H1 (cell line): ENCODE data around the gene SOCS6. TPM values are rescaled to one million over a fixed set of nuclear protein-coding genes. Genes with fewer than 3 reads are reported as not detected.

Experiments
- CTCF ChIA-PET: fragments of 300-600 bp; sonication (Branson Sonifier 250); formaldehyde crosslinking; loops from one replicate; lab custom pipeline; 2021; ENCODE audit not compliant: partially characterized antibody; lab: Charles Lee
- POLR2A ChIA-PET: fragments of 300-600 bp; sonication (Branson Sonifier 250); formaldehyde crosslinking; loops from one replicate; lab custom pipeline; 2021; ENCODE audit warnings: inconsistent platforms; ENCODE audit not compliant: partially characterized antibody; lab: Charles Lee
- DNase-seq, 2 experiments: peaks; one replicate each; pipeline versions ENCODE4 v3.0.0 to v3.0.0-alpha.2; 2010 to 2022; ENCODE audit warnings: low spot score in 2 of 2, low read depth in 1 of 2, mixed read lengths in 1 of 2
- FAIRE-seq: peaks from 2 replicates; lab custom pipeline; 2011; peaks lifted over from hg19 to GRCh38; lab: Jason Lieb, UNC
- H2AFZ ChIP-seq: 2 replicates; pipeline ENCODE4 v1.8.1; 2012; ENCODE audit warnings: low read length, inconsistent platforms
- H2AK5ac ChIP-seq: 2 replicates; pipeline ENCODE4 v1.6.1; 2013; ENCODE audit warnings: low read depth, low read length
- H2BK120ac ChIP-seq: replicated peaks from 2 replicates; pipeline ENCODE3; 2013; ENCODE audit warnings: low read depth, low read length, inconsistent platforms
- H2BK12ac ChIP-seq: 2 replicates; pipeline ENCODE4 v1.6.1; 2013; ENCODE audit warnings: low read depth, low read length
- H2BK15ac ChIP-seq: 2 replicates; pipeline ENCODE4 v1.6.1; 2013; ENCODE audit warnings: low read length
- H2BK20ac ChIP-seq: 2 replicates; pipeline ENCODE4 v1.6.1; 2013; ENCODE audit warnings: low read length
- H2BK5ac ChIP-seq: 2 replicates; pipeline ENCODE4 v1.6.1; 2013; ENCODE audit warnings: low read depth, low read length
- H3K14ac ChIP-seq: 2 replicates; pipeline ENCODE4 v1.6.1; 2013; ENCODE audit warnings: inconsistent platforms; ENCODE audit not compliant: insufficient read length
- H3K18ac ChIP-seq: 2 replicates; pipeline ENCODE4 v1.6.1; 2013; ENCODE audit warnings: low read length; ENCODE audit errors: extremely low read depth
- H3K23ac ChIP-seq: 2 replicates; pipeline ENCODE4 v1.6.1; 2013; ENCODE audit warnings: inconsistent platforms; ENCODE audit not compliant: insufficient read length
- H3K23me2 ChIP-seq: 2 replicates; pipeline ENCODE4 v1.6.1; 2013; ENCODE audit warnings: low read depth, low read length
- H3K27ac ChIP-seq: 2 replicates; pipeline ENCODE4 v1.6.1; 2011; ENCODE audit warnings: low read depth, low read length, inconsistent platforms
- H3K27me3 ChIP-seq, 4 experiments: replicated peaks in 1 of 4; 1 replicate in 1 of 4; 2 replicates in 3 of 4; pipeline versions ENCODE4 v1.6.1 to v1.8.1; 2011 to 2013; ENCODE audit warnings: low read length in 3 of 4, mild to moderate bottlenecking in 3 of 4, inconsistent platforms in 2 of 4, mixed read lengths in 2 of 4, moderate library complexity in 1 of 4; ENCODE audit not compliant: control insufficient read depth in 3 of 4, insufficient read depth in 3 of 4; ENCODE audit errors: extremely low read depth in 1 of 4
- H3K36me3 ChIP-seq, 4 experiments: 2 replicates each; pipeline versions ENCODE4 v1.6.1 to v1.8.1; 2011 to 2013; ENCODE audit warnings: mild to moderate bottlenecking in 4 of 4, low read length in 3 of 4, moderate library complexity in 2 of 4, control low read depth in 1 of 4, inconsistent platforms in 1 of 4; ENCODE audit not compliant: insufficient read depth in 4 of 4, control insufficient read depth in 2 of 4
- H3K4ac ChIP-seq: replicated peaks from 2 replicates; pipeline ENCODE3; 2013; ENCODE audit warnings: low read length, low read depth, mixed read lengths, inconsistent platforms; ENCODE audit not compliant: insufficient read length
- H3K4me1 ChIP-seq, 4 experiments: replicated peaks in 1 of 4; 1 replicate in 1 of 4; 2 replicates in 3 of 4; pipeline versions ENCODE4 v1.6.1 to v1.8.1; 2011 to 2013; ENCODE audit warnings: low read length in 3 of 4, inconsistent platforms in 2 of 4, mixed read lengths in 1 of 4; ENCODE audit not compliant: insufficient read depth in 4 of 4, control insufficient read depth in 3 of 4
- H3K4me2 ChIP-seq, 2 experiments: 2 replicates each; pipeline versions ENCODE4 v1.6.1 to v1.8.1; 2011 to 2013; ENCODE audit warnings: low read depth in 2 of 2, low read length in 2 of 2, control low read depth in 1 of 2, inconsistent platforms in 1 of 2, mild to moderate bottlenecking in 1 of 2; ENCODE audit not compliant: insufficient read depth in 1 of 2
- H3K4me3 ChIP-seq, 4 experiments: fragments of 200-600, 300-600 bp in 1 of 4; sonication (generic), shearing (Covaris generic), sonication (Bioruptor Twin) in 1 of 4; 2 replicates each; pipeline versions ENCODE4 v1.5.1 to v1.8.1; 2011 to 2016; ENCODE audit warnings: low read length in 4 of 4, low read depth in 3 of 4, control low read depth in 2 of 4, inconsistent platforms in 2 of 4, mild to moderate bottlenecking in 2 of 4, mixed read lengths in 1 of 4, moderate library complexity in 1 of 4; ENCODE audit not compliant: insufficient read depth in 2 of 4; ENCODE audit errors: extremely low read depth in 1 of 4
- H3K56ac ChIP-seq: replicated peaks from 2 replicates; pipeline ENCODE3; 2013; ENCODE audit warnings: low read depth, mild to moderate bottlenecking, mixed read lengths, low read length, inconsistent platforms; ENCODE audit not compliant: insufficient read length
- H3K79me1 ChIP-seq: 2 replicates; pipeline ENCODE4 v1.6.1; 2013; ENCODE audit warnings: low read depth, low read length, control low read depth
- H3K79me2 ChIP-seq, 2 experiments: 2 replicates each; pipeline versions ENCODE4 v1.6.1 to v1.8.1; 2012 to 2013; ENCODE audit warnings: low read length in 2 of 2, mild to moderate bottlenecking in 2 of 2, inconsistent platforms in 1 of 2; ENCODE audit not compliant: insufficient read depth in 2 of 2, control insufficient read depth in 1 of 2
- H3K9ac ChIP-seq, 4 experiments: replicated peaks in 1 of 4; 1 replicate in 1 of 4; 2 replicates in 3 of 4; pipeline versions ENCODE4 v1.6.1 to v1.8.1; 2011 to 2013; ENCODE audit warnings: low read depth in 3 of 4, low read length in 3 of 4, control low read depth in 2 of 4, mild to moderate bottlenecking in 2 of 4, moderate library complexity in 2 of 4, inconsistent platforms in 1 of 4; ENCODE audit errors: extremely low read depth in 1 of 4
- H3K9me3 ChIP-seq, 2 experiments: 2 replicates each; pipeline versions ENCODE4 v1.6.1 to v1.8.1; 2012 to 2013; ENCODE audit warnings: mild to moderate bottlenecking in 2 of 2, moderate library complexity in 2 of 2, control low read depth in 1 of 2, inconsistent platforms in 1 of 2, low read depth in 1 of 2, low read length in 1 of 2, mixed read lengths in 1 of 2; ENCODE audit not compliant: insufficient read depth in 2 of 2
- H4K20me1 ChIP-seq, 2 experiments: replicated peaks in 1 of 2; 2 replicates each; pipeline versions ENCODE3 to v1.8.1; 2011 to 2013; ENCODE audit warnings: inconsistent platforms in 2 of 2, low read length in 2 of 2, mild to moderate bottlenecking in 1 of 2; ENCODE audit not compliant: insufficient read depth in 2 of 2, control insufficient read depth in 1 of 2
- H4K5ac ChIP-seq: 2 replicates; pipeline ENCODE4 v1.6.1; 2013; ENCODE audit warnings: low read length, low read depth, mixed read lengths, inconsistent platforms; ENCODE audit not compliant: insufficient read length
- H4K8ac ChIP-seq: 2 replicates; pipeline ENCODE4 v1.8.0; 2013; ENCODE audit warnings: mild to moderate bottlenecking, moderate library complexity, low read length, inconsistent platforms; ENCODE audit not compliant: insufficient read depth; ENCODE audit errors: extremely low read depth
- H4K91ac ChIP-seq: replicated peaks from 2 replicates; pipeline ENCODE3; 2013; ENCODE audit warnings: low read length, mixed read lengths, inconsistent platforms; ENCODE audit not compliant: insufficient read length
- SIRT6 ChIP-seq: IDR thresholded peaks from one replicate; pipeline ENCODE4 v1.7.1; 2012; ENCODE audit warnings: low read length, inconsistent platforms
- whole genome bisulfite sequencing, 2 experiments: shearing (Covaris generic) in 1 of 2; methylation state at CpG; one replicate each; pipeline versions ENCODE4 v1.1.6 to v1.1.7; 2013 to 2015; ENCODE audit warnings: low lambda C conversion rate in 2 of 2, mixed read lengths in 2 of 2, inconsistent platforms in 1 of 2, low coverage in 1 of 2, missing lambda C conversion rate in 1 of 2; ENCODE audit not compliant: insufficient replicate concordance in 2 of 2, insufficient coverage in 1 of 2, insufficient read length in 1 of 2; ENCODE audit errors: extremely low coverage in 1 of 2, missing lambda C conversion rate in 1 of 2; 5-methylcytosine and 5-hydroxymethylcytosine counted together
- polyA plus RNA-seq, 7 experiments: library from polyadenylated mRNA; depleted of rRNA in 3 of 7; stranded (reverse) in 5 of 7; unstranded in 2 of 7; fragments of >200 nt in 5 of 7; fragments of 200-250 nt in 2 of 7; gene quantifications; 1 replicate in 5 of 7; 2 replicates in 1 of 7; 4 replicates in 1 of 7; pipeline versions ENCODE4 v1.2.1 to v1.2.3, GENCODE V29; 2011 to 2013; ENCODE audit warnings: missing spikeins in 2 of 7, mixed read lengths in 2 of 7
- total RNA-seq: library from RNA; stranded (reverse); fragmentation: NEBNext Ultra II Directional; extraction: Animal tissue kit (Norgen Biotek cat#: 25700); gene quantifications from 2 replicates; pipeline ENCODE4 v1.2.1, GENCODE V29; 2021

The SOCS6 gene
- total and polyA plus RNA-seq, 2 of the 8 experiments (the other 6 are each of a cell fraction or from before 2014, with no cell fraction given) = 9.1 to 22.9 TPM

DNA sequence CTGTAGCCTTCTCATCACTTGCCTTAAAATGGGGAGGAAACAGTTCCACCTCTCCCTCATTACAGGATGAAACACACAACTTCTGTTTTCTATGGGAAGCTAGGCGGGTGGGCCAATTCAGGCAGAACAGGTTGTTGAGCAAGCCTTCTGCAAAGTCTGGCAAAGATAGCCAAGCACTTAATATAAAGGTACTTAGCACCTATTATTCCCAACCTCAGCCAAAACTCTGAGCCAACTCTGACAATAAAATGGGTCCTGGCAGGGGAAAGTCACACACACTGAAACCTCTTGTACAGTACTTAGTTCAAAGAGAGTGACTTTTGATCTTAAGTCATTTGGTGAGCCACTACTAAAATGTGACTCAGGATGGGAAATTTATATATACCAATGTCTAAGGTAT lies 15.8 kb upstream of the SOCS6 start:
- CTCF ChIA-PET = interaction anchor here (0.6 kb wide), 1 partner anchor 20 kb away, joined by 3 read pairs; no protein-coding TSS in a partner anchor
- H3K14ac ChIP-seq = no peak overlapping the region
- H3K4ac ChIP-seq = no peak overlapping the region
- no peak overlapping the region for H2BK15ac ChIP-seq
- no peak overlapping the region for H2AFZ ChIP-seq
- no peak overlapping the region for H3K4me3 ChIP-seq
- no peak overlapping the region for H3K9ac ChIP-seq
- H4K5ac ChIP-seq = no peak overlapping the region
- H2BK120ac ChIP-seq = no peak overlapping the region
- no peak overlapping the region for H3K23ac ChIP-seq
- no peak overlapping the region for H2BK5ac ChIP-seq
- H3K4me2 ChIP-seq = no peak overlapping the region
- no peak overlapping the region for H3K27ac ChIP-seq
- TF ChIP-seq SIRT6 = no peak
- 93% methylated on average over 1 of the region's 1 CpG; no CpG with 5 or more reads in 1 of the 2 experiments for WGBS, 2 experiments
- FAIRE-seq (no peak), DNase-seq (no peak)
- no peak overlapping the region for H2AK5ac ChIP-seq
- no peaks in the 10 kb centered on the region for H3K27me3 ChIP-seq
- H4K8ac ChIP-seq = no peak overlapping the region
- H3K4me1 ChIP-seq = peaks cover 0 to 3% (median 1%) of the 10 kb centered on the region in 4 experiments; a peak in 2 of 7 replicates
- no peaks in the 10 kb centered on the region for H4K20me1 ChIP-seq
- no peaks in the 10 kb centered on the region for H3K79me2 ChIP-seq
- H3K23me2 ChIP-seq = no peaks in the 10 kb centered on the region; the same call in 1 of the 2 replicates
- POLR2A ChIA-PET = no interaction called here
- H4K91ac ChIP-seq = no peak overlapping the region
- no peaks in the 10 kb centered on the region for H3K79me1 ChIP-seq
- no peak overlapping the region for H3K18ac ChIP-seq
- H3K9me3 ChIP-seq = peaks cover 3 to 10% of the 10 kb centered on the region in 2 experiments; a peak in 2 of 4 replicates
- H2BK12ac ChIP-seq = no peak overlapping the region
- H2BK20ac ChIP-seq = no peak overlapping the region
- H3K36me3 ChIP-seq = no peaks in the 10 kb centered on the region
- no peak overlapping the region for H3K56ac ChIP-seq
